ENCODE measurements around the gene DIMT1.

DIMT1 gene

DNA sequence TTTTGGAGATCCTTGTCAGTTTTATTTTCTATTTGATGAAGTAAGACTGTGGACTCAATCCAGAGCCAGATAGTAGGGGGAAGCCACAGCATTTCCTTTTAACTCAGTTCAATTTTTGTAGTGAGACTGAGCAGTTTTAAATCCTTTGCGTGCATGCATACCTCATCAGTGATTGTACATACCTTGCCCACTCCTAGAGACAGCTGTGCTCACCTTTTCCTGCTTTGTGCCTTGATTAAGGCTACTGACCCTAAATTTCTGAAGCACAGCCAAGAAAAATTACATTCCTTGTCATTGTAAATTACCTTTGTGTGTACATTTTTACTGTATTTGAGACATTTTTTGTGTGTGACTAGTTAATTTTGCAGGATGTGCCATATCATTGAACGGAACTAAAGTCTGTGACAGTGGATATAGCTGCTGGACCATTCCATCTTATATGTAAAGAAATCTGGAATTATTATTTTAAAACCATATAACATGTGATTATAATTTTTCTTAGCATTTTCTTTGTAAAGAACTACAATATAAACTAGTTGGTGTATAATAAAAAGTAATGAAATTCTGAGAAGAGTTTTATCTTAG, 17.8 kb downstream of the DIMT1 start:
- no peak for TF ChIP-seq CTCF (IDR thresholded peaks at IDR 0.05; ENCODE audit: extremely low read depth, missing control alignments)
- DNase-seq (ENCODE audit: low spot score) = no peak

DNA sequence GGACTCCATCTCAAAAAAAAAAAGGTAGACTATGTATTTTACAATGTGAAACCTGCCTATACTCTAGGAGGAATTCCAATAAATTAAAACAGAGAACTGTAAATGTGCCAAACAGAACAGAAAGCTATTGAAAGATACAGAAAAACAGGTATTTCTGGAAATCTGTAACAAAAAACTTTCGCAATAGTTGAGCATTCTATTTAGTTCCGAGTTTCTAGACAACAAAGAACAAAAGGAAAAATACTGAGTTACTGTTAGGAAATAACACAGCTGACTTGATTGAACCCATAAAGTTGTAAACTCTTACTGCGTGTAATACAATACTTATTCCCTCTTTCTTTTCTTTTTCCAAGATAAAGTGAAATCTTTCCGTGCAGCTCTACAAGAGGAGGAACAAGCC, 18.6 kb downstream of the DIMT1 start:
- no peak for DNase-seq (ENCODE audit: low spot score)
- TF ChIP-seq CTCF (IDR thresholded peaks at IDR 0.05; ENCODE audit: extremely low read depth, missing control alignments) = no peak

GRCh38 chr5:62376064-62376463, 27.6 kb downstream of the DIMT1 start:
- TF ChIP-seq CTCF (IDR thresholded peaks at IDR 0.05; ENCODE audit: extremely low read depth, missing control alignments) = no peak
- DNase-seq (ENCODE audit: low spot score) = no peak

DNA sequence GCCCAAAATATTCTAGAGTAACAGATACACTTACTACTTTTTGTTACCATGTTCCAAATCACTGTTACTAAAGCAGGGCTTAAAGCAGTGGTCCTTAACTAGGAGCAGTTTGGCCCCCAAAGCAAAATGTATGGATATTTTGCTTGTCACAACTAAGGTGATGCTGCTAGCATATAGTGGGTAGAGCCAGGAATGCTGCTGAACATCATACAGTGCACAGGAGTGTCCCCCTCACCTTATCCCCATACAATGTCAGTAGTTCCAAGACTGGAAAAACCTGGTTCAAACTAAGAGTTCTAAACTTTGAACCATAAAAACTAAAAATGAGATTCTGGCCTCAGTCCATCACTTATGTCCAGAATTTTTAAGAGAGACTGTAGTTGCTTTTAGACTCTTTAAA, 28.1 kb downstream of the DIMT1 start:
- no peak for TF ChIP-seq CTCF (IDR thresholded peaks at IDR 0.05; ENCODE audit: extremely low read depth, missing control alignments)
- no peak for DNase-seq (ENCODE audit: low spot score)

DNA sequence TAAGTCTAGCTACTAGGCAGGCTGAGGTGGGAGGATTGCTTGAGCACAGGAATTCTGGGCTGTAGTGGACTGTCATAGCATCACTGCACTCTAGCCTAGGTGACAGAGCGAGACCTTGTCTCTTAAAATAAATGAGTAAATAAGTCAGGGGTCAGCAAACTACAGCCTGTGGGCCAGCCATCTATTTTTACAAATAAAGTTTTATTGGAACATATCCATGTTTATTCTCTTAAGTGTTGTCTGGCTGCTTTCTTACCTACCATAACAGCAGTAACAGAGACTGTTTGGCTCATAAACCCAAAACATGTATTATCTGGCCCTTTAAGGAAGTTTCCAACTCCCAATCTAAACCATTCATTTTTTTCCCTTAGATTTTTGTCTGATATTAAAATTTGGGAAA, 29.6 kb downstream of the DIMT1 start:
- no peak for DNase-seq (ENCODE audit: low spot score)
- no peak for TF ChIP-seq CTCF (IDR thresholded peaks at IDR 0.05; ENCODE audit: extremely low read depth, missing control alignments)

DNA sequence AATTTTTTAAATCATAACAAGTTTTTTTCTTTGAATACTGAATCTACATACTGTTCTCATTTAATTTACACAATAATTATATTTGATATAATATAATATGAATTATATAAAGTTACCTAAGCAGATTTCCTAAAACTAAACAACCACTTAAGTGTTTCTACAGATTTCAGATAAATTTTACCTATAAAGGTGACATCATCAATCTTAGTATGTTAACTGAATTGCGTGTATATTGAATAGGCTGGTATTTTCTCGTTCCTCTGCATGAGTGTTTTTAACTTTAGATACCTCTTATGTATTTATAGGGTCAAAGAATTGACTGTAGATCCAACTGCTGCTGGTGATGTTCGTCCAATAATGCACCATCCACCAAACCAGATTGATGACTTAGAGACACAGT, 30.3 kb downstream of the DIMT1 start:
- DNase-seq (ENCODE audit: low spot score) = no peak
- no peak for TF ChIP-seq CTCF (IDR thresholded peaks at IDR 0.05; ENCODE audit: extremely low read depth, missing control alignments)

- no peak for DNase-seq (ENCODE audit: low spot score)
- TF ChIP-seq CTCF (IDR thresholded peaks at IDR 0.05; ENCODE audit: extremely low read depth, missing control alignments) = no peak
Observed at GRCh38 chr5:62372600-62372999, 31.1 kb downstream of the DIMT1 start.
